H1 (cell line): ENCODE data around the gene DPF3. TPM values are rescaled to one million over a fixed set of nuclear protein-coding genes. Genes with fewer than 3 reads are reported as not detected.

Experiments
- BRCA1 ChIP-seq: IDR thresholded peaks from 2 replicates; pipeline ENCODE4 v1.6.1; 2012; ENCODE audit warnings: low read depth, low read length, improper control_type of control experiment
- CHD2 ChIP-seq: IDR thresholded peaks from 2 replicates; pipeline ENCODE4 v1.6.1; 2012; ENCODE audit warnings: low read length, improper control_type of control experiment
- GTF2F1 ChIP-seq: IDR thresholded peaks from 2 replicates; pipeline ENCODE4 v1.6.1; 2012; ENCODE audit warnings: low read depth, low read length, improper control_type of control experiment, borderline replicate concordance
- KDM5A ChIP-seq: fragments of 200-600 bp; IDR thresholded peaks from 2 replicates; pipeline ENCODE4 v1.7.1; 2012; ENCODE audit warnings: mild to moderate bottlenecking, low read length, inconsistent platforms, mixed read lengths
- POLR2A ChIP-seq, 2 experiments: IDR thresholded peaks; 1 replicate in 1 of 2; 2 replicates in 1 of 2; pipeline ENCODE4 v1.6.1; 2011; ENCODE audit warnings: low read depth in 2 of 2, low read length in 2 of 2, mild to moderate bottlenecking in 2 of 2; ENCODE audit errors: control extremely low read depth in 1 of 2
- SAP30 ChIP-seq: fragments of 300-600 bp; sonication (generic); IDR thresholded peaks from 2 replicates; pipeline ENCODE4 v1.7.1; 2012; ENCODE audit warnings: low read length, moderate library complexity, mild to moderate bottlenecking, inconsistent platforms; ENCODE audit not compliant: insufficient read depth, insufficient replicate concordance
- SP2 ChIP-seq: IDR thresholded peaks from 2 replicates; pipeline ENCODE4 v1.6.1; 2012; ENCODE audit warnings: mild to moderate bottlenecking, low read length, inconsistent platforms
- SP4 ChIP-seq: IDR thresholded peaks from 2 replicates; pipeline ENCODE4 v1.6.1; 2012; ENCODE audit warnings: low read length, inconsistent platforms
- TCF12 ChIP-seq: IDR thresholded peaks from 2 replicates; pipeline ENCODE4 v1.6.1; 2011; ENCODE audit warnings: low read depth, mild to moderate bottlenecking, low read length
- polyA plus RNA-seq, 7 experiments: library from polyadenylated mRNA; depleted of rRNA in 3 of 7; stranded (reverse) in 5 of 7; unstranded in 2 of 7; fragments of >200 nt in 5 of 7; fragments of 200-250 nt in 2 of 7; gene quantifications; 1 replicate in 5 of 7; 2 replicates in 1 of 7; 4 replicates in 1 of 7; pipeline versions ENCODE4 v1.2.1 to v1.2.3, GENCODE V29; 2011 to 2013; ENCODE audit warnings: missing spikeins in 2 of 7, mixed read lengths in 2 of 7
- total RNA-seq: library from RNA; stranded (reverse); fragmentation: NEBNext Ultra II Directional; extraction: Animal tissue kit (Norgen Biotek cat#: 25700); gene quantifications from 2 replicates; pipeline ENCODE4 v1.2.1, GENCODE V29; 2021
- TF ChIP-seq, protein P1 (sequence below): fragments of 300-600 bp; sonication (generic); IDR thresholded peaks from 2 replicates; pipeline ENCODE4 v1.7.1; 2012; ENCODE audit warnings: low read length, moderate library complexity, mild to moderate bottlenecking, inconsistent platforms; ENCODE audit not compliant: insufficient replicate concordance
- TF ChIP-seq, protein P2 (sequence below): IDR thresholded peaks from 2 replicates; pipeline ENCODE4 v1.6.1; 2012; ENCODE audit warnings: inconsistent platforms

Gene DPF3
- total and polyA plus RNA-seq, 2 of the 8 experiments (the other 6 are each of a cell fraction or from before 2014, with no cell fraction given): 0.19 TPM; not detected in 1

DNA sequence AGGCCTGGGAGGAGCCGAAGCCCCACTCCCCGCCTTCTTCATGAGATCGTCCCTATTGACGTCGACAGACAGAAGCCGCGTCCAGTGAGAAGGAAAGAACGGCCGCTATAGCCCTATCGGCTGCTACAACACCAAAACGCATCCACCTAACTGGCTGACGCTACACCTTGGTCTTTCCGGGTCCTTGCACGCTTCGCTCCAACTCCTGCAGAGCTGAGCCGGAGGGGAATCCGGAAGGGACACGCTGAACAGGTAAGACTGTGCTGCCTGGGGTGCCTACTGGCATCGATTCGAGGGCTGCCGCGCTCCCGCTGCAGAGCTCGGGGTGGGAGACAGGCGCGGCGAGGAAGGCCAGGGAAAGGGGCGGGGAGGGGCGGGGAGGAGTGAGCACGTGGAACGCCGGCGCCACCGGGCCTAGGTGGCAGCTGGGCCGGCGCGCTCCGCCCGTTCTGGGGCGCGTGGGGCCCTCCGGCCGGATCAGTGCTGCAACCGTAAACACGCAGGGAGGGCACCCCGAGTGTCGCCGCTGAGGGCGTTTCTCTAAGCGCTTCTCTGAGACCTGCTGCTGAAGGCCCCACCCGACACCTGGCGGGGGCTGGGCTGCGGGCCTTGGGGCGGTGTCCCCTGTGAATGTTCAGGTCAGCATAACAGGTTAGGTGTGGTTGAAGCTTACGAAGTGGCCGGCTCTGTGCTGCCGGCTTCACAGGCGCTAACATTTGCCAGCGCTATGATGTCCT lies 32.6 kb upstream of the DPF3 start, which contains the start of gene DCAF4 (continued):
- TF ChIP-seq, protein P1, sequence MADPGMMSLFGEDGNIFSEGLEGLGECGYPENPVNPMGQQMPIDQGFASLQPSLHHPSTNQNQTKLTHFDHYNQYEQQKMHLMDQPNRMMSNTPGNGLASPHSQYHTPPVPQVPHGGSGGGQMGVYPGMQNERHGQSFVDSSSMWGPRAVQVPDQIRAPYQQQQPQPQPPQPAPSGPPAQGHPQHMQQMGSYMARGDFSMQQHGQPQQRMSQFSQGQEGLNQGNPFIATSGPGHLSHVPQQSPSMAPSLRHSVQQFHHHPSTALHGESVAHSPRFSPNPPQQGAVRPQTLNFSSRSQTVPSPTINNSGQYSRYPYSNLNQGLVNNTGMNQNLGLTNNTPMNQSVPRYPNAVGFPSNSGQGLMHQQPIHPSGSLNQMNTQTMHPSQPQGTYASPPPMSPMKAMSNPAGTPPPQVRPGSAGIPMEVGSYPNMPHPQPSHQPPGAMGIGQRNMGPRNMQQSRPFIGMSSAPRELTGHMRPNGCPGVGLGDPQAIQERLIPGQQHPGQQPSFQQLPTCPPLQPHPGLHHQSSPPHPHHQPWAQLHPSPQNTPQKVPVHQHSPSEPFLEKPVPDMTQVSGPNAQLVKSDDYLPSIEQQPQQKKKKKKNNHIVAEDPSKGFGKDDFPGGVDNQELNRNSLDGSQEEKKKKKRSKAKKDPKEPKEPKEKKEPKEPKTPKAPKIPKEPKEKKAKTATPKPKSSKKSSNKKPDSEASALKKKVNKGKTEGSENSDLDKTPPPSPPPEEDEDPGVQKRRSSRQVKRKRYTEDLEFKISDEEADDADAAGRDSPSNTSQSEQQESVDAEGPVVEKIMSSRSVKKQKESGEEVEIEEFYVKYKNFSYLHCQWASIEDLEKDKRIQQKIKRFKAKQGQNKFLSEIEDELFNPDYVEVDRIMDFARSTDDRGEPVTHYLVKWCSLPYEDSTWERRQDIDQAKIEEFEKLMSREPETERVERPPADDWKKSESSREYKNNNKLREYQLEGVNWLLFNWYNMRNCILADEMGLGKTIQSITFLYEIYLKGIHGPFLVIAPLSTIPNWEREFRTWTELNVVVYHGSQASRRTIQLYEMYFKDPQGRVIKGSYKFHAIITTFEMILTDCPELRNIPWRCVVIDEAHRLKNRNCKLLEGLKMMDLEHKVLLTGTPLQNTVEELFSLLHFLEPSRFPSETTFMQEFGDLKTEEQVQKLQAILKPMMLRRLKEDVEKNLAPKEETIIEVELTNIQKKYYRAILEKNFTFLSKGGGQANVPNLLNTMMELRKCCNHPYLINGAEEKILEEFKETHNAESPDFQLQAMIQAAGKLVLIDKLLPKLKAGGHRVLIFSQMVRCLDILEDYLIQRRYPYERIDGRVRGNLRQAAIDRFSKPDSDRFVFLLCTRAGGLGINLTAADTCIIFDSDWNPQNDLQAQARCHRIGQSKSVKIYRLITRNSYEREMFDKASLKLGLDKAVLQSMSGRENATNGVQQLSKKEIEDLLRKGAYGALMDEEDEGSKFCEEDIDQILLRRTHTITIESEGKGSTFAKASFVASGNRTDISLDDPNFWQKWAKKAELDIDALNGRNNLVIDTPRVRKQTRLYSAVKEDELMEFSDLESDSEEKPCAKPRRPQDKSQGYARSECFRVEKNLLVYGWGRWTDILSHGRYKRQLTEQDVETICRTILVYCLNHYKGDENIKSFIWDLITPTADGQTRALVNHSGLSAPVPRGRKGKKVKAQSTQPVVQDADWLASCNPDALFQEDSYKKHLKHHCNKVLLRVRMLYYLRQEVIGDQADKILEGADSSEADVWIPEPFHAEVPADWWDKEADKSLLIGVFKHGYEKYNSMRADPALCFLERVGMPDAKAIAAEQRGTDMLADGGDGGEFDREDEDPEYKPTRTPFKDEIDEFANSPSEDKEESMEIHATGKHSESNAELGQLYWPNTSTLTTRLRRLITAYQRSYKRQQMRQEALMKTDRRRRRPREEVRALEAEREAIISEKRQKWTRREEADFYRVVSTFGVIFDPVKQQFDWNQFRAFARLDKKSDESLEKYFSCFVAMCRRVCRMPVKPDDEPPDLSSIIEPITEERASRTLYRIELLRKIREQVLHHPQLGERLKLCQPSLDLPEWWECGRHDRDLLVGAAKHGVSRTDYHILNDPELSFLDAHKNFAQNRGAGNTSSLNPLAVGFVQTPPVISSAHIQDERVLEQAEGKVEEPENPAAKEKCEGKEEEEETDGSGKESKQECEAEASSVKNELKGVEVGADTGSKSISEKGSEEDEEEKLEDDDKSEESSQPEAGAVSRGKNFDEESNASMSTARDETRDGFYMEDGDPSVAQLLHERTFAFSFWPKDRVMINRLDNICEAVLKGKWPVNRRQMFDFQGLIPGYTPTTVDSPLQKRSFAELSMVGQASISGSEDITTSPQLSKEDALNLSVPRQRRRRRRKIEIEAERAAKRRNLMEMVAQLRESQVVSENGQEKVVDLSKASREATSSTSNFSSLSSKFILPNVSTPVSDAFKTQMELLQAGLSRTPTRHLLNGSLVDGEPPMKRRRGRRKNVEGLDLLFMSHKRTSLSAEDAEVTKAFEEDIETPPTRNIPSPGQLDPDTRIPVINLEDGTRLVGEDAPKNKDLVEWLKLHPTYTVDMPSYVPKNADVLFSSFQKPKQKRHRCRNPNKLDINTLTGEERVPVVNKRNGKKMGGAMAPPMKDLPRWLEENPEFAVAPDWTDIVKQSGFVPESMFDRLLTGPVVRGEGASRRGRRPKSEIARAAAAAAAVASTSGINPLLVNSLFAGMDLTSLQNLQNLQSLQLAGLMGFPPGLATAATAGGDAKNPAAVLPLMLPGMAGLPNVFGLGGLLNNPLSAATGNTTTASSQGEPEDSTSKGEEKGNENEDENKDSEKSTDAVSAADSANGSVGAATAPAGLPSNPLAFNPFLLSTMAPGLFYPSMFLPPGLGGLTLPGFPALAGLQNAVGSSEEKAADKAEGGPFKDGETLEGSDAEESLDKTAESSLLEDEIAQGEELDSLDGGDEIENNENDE: no peak
- TF ChIP-seq TCF12 (no peak), SAP30 (peak; percentile 83), GTF2F1 (no peak), SP4 (peak; percentile 41; the same call in 1 of the 2 replicates), KDM5A (no peak), SP2 (peak; percentile 46), POLR2A (IDR thresholded peaks at IDR 0.05; ENCODE audit: control extremely low read depth in 1 of 2, low read depth in 2 of 2, low read length in 2 of 2) (peak; percentile 59 to 63), CHD2 (peak; percentile 68), BRCA1 (no peak)
- TF ChIP-seq, protein P2, sequence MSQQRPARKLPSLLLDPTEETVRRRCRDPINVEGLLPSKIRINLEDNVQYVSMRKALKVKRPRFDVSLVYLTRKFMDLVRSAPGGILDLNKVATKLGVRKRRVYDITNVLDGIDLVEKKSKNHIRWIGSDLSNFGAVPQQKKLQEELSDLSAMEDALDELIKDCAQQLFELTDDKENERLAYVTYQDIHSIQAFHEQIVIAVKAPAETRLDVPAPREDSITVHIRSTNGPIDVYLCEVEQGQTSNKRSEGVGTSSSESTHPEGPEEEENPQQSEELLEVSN: peak; percentile 79
